Measurements from ENCODE around the gene ELL.

DNA sequence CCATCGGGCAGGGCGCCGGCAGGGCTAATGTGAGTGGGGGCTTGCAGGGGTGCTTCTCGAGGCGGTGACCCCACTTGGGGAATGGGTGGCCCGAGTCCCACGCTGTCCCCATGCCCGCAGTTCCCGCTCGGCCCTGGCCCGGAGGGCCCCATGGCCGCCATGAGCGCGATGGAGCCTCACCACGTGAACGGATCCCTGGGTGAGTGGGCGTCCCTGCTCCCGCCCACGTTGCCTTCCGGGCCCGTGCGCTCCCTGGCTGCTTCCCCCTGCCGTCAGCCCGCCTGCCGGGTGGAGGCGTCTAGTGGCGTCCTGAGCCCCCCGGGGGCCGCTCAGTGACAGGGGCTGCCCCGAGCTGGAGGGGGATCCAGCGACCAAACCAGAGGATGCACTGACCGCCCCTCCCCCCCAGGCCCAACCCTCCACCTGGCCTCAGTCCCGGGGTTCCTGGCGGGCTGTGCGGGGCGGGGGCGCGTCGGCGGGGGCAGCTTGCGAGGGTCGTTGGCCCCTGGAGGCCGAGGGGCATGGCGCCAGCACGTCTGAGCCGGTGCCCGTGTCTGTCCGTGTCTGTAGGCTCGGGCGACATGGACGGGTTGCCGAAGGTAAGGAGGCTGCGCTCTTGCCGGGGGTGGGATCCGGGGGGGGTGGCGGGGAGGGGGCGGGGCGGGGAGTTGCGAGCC, 88.7 kb downstream of the ELL start:
- TF ChIP-seq CTCF (IDR thresholded peaks at IDR 0.05) (no peak), POLR2AphosphoS5 (IDR thresholded peaks at IDR 0.05) (no peak), POLR2A (IDR thresholded peaks at IDR 0.05) (no peak)

All from upper lobe of left lung (tissue), 4 donors.